GM18858 (cell line): ENCODE results near the gene RAB29.

Experiments used
- ATAC-seq: cut with Tn5 transposase; IDR thresholded peaks from one replicate; pipeline ENCODE4 v1.9.1; 2021; ENCODE audit not compliant: unreplicated experiment

Gene RAB29

GRCh38 chr1:205797168-205797567 is 21.9 kb upstream of the RAB29 start:
- no peak for ATAC-seq

DNA sequence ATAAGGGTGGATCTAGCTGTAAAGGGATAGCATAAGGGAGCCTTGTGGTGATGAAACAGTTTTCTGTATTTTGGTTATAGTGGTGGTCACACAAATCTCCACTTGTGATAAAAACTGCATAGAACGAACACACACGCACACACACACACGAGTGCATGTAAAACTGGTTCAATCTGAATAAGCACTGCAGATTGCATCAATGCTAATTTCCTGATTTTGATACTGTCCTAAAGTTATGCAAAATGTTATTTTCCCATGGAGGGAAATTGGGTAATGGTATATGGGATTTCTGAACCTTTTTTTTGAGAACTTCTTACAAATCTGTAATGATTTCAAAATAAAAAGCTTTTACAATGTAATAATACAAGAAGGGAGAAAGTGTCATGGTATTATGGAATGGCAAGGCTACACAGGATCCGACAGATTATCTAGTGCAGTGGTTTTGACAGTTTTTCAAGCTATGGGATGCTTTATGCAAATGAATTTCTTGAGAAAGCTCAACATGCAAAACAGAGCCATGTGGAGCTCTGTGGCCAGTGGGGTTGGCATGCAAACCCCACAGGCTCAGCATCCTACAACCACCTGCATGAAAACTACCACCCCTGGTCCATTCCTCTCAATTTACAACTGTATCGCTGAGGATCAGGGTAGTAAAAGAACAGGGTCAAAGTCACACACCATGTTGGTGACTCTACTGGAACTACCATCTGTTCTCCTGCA is 18.9 kb upstream of the RAB29 start:
- ATAC-seq: no peak

DNA sequence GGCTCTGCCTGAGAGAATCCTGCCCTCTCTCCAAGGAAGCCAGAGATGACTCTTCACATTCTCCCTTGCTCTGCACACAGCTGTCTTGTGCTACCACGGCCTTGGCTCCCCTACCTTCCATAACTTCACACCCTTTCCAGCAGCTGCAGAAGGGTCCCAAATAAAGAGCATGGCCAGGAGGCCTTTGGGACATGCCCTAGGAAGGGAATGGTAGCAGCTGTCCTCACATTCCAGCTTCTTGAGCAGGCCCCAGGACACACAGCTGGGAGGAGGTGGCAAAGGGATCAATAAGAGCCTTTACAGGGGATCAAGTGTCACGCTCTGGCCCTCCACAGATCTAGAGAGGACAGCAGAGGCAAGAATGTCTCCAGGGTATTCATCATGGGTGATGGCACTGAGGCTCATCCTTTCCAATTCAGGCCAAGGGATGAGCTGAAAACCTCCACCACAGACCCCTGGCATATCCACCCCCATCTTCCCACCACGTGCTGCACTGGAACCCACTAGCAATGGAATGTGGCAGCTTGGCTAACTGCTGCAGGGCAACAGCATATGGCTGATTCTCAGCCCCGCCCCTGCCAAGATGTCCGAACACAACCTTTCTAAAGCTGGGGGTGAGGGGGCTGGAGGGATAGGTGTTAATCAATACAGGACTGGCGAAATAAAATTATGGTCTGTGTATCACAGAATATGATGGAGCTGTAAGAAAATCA is 17.8 kb upstream of the RAB29 start:
- ATAC-seq: no peak

DNA sequence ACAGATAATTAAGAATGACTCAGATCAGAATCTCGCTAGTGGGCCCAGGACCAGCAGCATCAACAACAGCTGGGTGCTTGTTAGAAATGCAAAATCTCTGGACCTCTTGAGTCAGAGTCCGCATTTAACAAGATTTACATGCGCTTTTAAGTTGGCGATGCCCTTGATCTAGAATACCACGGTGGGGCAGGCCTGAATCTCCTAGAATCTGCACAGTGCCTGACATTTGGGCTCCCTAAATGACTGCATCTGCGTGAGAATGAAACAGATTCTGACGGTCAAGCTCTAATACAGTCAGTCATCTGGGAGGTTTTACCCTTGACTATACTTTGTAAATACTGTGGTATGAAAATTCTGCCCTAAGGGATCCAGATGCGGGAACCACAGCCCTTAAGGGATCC is 17.2 kb upstream of the RAB29 start:
- ATAC-seq: no peak

GRCh38 chr1:205791568-205792180 is 16.4 kb upstream of the RAB29 start:
- ATAC-seq: no peak

- ATAC-seq: no peak
These were observed 12.1 kb upstream of the RAB29 start for GRCh38 chr1:205787287-205787916.

DNA sequence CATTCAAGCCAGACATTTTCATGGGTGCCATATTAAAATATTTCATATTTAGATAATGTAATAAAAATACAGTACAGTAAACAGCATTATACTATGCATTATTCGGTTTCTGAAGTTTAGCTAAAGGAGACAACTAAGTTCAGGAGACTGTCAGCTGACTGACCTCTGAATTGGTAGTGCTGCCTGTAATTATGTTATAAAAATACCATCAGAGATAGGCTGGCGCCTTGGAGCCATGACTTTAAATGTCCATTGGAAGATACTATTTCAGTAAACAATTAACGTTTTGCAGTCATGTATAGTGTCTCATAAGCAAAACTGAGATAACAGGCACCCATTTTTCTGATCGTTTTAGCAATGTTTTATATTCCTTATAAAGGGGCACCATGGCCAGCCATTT is 11.3 kb upstream of the RAB29 start:
- no peak for ATAC-seq

GRCh38 chr1:205785446-205785845 is 10.2 kb upstream of the RAB29 start:
- no peak for ATAC-seq

DNA sequence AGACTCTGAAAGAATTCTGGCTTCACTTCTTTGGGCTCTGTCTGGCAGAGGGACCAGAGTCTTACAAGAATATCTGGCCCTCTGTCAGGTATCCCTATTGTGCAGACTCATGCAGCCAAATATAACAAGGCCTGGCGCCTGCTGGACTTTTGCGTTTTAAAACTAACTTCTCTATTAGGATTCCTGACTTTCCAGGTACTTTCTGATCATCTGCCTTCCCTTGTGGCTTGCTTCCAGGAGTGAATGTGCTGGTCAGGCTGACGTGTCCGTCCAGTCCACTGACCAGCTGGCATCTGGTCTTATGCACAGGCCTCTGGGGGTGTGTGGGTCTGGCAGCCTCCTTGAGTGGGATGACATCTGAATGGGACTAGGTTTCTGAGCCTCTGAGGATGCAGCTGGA is 8.6 kb upstream of the RAB29 start:
- no peak for ATAC-seq

- ATAC-seq: no peak
These were observed 8.1 kb upstream of the RAB29 start for GRCh38 chr1:205783433-205783795.

- ATAC-seq: no peak
These were observed 7.5 kb upstream of the RAB29 start for GRCh38 chr1:205782627-205783432.

DNA sequence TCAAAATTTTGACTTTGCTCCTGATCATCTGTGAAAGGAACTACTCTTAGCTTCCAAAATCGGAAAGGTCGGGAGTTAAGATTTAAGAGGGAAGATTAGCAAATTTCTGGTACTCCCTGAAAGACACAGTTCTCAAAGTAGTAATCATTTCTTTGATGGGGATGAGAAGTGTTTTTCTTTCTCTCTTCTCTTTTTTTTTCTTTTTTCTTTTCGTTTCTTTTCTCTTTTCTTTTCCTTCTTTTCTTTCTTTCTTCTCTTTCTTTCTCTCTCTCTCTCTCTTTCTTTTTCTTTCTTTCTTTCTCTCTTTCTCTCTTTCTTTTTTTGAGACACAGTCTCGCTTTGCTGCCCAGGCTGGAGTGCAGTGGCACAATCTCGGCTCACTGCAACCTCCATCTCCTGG is 5.1 kb upstream of the RAB29 start:
- ATAC-seq: no peak

DNA sequence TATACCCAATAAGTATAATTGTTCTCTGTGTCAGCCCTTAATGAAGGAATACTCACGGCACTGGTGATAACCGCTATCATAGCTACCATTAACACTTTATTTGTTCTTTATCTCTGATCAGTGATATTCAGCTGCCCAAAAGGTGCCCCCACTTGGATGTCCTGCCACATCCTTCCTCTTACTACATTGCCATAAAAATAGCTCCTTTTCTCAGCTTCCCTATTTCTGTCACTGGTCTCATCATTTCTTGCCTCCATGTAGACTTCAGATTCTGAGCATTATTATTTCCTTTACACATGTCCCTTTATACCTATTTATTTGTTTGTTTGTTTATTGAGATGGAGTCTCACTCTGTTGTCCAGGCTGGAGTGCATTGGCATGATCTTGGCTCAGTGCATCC is 2.7 kb upstream of the RAB29 start:
- ATAC-seq: no peak

DNA sequence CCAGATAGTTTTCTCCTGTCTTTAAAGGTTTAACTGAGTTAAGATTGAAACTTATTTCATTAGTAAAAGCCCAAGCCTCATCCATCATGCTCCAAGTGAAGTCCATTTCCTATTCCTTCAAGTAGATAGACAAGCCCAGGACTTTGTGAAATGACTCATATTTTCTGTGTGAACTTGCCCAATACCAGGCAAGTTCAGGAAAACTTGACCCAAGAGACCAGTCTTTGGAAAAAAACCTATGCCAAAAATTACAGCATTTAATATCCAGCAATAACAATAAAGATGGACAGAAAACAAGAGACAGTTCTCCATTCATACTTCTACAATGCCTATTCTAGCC is 405 bp upstream of the RAB29 start:
- ATAC-seq: no peak

- no peak for ATAC-seq
These were observed 876 bp downstream of the RAB29 start for GRCh38 chr1:205774198-205775014.

DNA sequence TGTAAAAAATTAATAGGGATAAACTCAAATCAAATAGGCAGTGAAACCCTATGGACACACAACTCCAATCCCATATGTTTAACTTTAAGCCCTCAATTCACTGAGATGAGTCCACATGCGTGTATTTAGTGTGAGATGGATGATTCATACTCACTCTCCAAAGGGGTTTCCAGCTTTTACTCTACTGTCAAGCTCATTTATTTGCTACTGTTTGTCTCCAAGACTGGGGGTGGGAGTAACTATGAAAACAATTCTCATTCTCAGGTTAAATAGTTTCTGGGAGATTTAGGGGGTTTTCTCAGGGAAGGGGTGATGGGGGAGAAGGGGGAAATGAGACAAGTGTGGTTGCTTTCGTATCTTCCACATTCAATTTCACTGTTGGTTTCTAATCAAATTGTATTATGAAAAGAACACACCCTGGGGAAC is 2.7 kb downstream of the RAB29 start:
- ATAC-seq: no peak

DNA sequence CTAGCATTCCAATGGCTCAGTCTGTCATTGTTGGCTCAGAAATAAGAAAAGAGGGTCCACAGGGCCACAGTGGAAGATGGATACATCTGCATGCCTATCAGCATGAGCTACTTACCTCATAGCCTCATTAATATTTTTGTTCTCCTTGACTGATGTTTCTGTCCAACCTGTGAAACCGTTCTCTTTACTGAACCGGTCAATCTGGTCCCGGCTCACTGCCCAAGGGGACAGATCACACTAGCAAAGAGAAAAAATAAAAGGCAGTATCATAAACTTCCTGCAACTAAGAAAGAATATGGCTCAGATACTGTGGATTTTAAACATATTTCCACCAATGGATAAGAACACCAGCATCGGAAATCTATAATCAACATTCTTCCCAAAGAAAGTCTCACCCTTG is 4.7 kb downstream of the RAB29 start:
- ATAC-seq: no peak

DNA sequence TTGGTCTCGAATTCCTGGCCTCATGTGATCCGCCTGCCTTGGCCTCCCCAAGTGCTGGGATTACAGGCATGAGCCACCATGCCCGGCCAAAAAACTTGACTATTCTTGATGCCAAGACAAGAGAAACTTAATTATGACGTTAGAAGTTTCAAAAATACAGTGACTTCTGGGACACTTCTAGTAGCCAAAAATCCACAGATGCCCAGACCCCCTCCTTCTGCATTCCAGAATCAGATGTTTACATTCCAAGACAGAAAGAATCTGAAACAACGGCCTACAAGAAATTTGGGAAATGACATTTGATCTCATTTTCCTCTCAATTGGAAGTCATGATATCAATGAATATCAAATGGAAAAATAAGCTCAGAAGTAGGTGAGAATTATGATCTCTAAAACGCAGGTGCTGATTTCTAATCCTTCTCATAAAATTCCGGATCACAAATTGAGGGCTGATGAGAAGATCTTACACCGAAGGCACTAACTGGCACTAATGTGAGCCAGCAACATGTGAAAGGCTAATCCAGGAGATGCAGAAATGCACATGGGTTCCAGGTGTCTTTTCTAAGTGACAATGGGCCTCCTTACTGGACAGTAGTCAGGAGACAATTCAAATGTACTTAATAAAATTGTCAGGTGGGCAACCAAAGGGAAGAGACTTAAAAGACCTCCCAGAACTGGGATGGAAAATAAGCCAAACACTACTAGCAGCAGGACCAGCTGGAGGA is 5.5 kb downstream of the RAB29 start:
- no peak for ATAC-seq

DNA sequence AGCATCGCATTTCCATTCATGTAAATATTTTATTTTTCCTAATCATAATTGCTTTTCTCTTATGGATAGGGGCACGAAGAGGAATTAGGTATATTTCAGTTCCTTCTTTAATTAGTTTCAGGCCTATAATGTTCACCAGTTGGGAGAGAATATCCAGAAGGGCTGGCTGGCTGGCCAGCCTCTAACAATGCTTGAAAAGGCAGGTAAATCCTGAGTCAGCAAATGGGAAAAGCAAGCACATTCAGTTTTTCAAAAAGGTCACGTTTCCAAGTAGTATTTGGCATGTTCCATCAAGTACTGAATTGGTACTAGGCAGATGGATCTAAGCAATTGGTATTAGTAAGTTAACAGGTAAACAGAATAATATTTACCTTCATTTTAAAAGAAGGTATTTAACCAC is 8.0 kb downstream of the RAB29 start:
- no peak for ATAC-seq

- ATAC-seq: no peak
These were observed 8.7 kb downstream of the RAB29 start for GRCh38 chr1:205766570-205766969.
